Activated naive CD8-positive, alpha-beta T cell treated with anti-CD3 and anti-CD28 coated beads, Interleukin-2, amount 50 U/mL, for 24 hours (primary cell): Measurements from ENCODE around the gene ERVFRD-1.

Experiments used
- ATAC-seq: fragments of 150-1000 bp; cut with Tn5 transposase; one replicate; pipeline ENCODE4 v1.10.0; 2021
- DNase-seq: peaks from one replicate; pipeline ENCODE4 v3.0.0; 2021
- H3K27ac Mint-ChIP-seq: one replicate; pipeline ENCODE4 v1.8.0; 2021; ENCODE audit warnings: mild to moderate bottlenecking, mixed read lengths
- H3K27me3 Mint-ChIP-seq: one replicate; pipeline ENCODE4 v1.8.0; 2021; ENCODE audit warnings: mixed read lengths
- H3K36me3 Mint-ChIP-seq: one replicate; pipeline ENCODE4 v1.8.0; 2021; ENCODE audit warnings: low read depth, mixed read lengths
- H3K4me1 Mint-ChIP-seq: one replicate; pipeline ENCODE4 v1.8.0; 2021; ENCODE audit warnings: mixed read lengths
- H3K4me3 Mint-ChIP-seq: one replicate; pipeline ENCODE4 v1.8.0; 2021; ENCODE audit warnings: mild to moderate bottlenecking, moderate library complexity, mixed read lengths
- H3K9me3 Mint-ChIP-seq: one replicate; pipeline ENCODE4 v1.8.0; 2021; ENCODE audit warnings: mixed read lengths

ERVFRD-1 gene

GRCh38 chr6:11110921-11111768, at the start of gene ERVFRD-1:
TSS of gene ERVFRD-1 (minus strand) at chr6:11111725. CDS start at chr6:11105310, 6,415 bp downstream.
- H3K9me3 Mint-ChIP-seq: no peaks in the 10 kb centered on the region
- DNase-seq (no peak), ATAC-seq (peak; percentile 55)
- H3K4me3 Mint-ChIP-seq: no peak within 1 kb of the TSS
- H3K36me3 Mint-ChIP-seq: peaks cover 4% of the 10 kb centered on the region
- H3K27me3 Mint-ChIP-seq: no peaks in the 10 kb centered on the region
- peaks cover 28% of the 10 kb centered on the region for H3K4me1 Mint-ChIP-seq
- H3K27ac Mint-ChIP-seq: no peak within 1 kb of the TSS

GRCh38 chr6:11160199-11160598, 48.7 kb upstream of the ERVFRD-1 start:
- peaks cover 1% of the 10 kb centered on the region for H3K27me3 Mint-ChIP-seq

GRCh38 chr6:11155589-11155988, 44.1 kb upstream of the ERVFRD-1 start:
- DNase-seq: no peak
- H3K4me1 Mint-ChIP-seq: peaks cover 11% of the 10 kb centered on the region
- H3K4me3 Mint-ChIP-seq: no peak overlapping the region
- ATAC-seq: no peak
- H3K27ac Mint-ChIP-seq: no peak overlapping the region
- H3K36me3 Mint-ChIP-seq: no peaks in the 10 kb centered on the region
- H3K27me3 Mint-ChIP-seq: peaks cover 7% of the 10 kb centered on the region
- no peaks in the 10 kb centered on the region for H3K9me3 Mint-ChIP-seq

More at GRCh38 chr6:11160199-11160598, 48.7 kb upstream of the ERVFRD-1 start:
- Mint-ChIP-seq H3K4me1 (peaks cover 13% of the 10 kb centered on the region), H3K4me3 (no peak overlapping the region), H3K27ac (no peak overlapping the region), H3K36me3 (no peaks in the 10 kb centered on the region), H3K9me3 (no peaks in the 10 kb centered on the region)
- DNase-seq: no peak
- no peak for ATAC-seq

DNA sequence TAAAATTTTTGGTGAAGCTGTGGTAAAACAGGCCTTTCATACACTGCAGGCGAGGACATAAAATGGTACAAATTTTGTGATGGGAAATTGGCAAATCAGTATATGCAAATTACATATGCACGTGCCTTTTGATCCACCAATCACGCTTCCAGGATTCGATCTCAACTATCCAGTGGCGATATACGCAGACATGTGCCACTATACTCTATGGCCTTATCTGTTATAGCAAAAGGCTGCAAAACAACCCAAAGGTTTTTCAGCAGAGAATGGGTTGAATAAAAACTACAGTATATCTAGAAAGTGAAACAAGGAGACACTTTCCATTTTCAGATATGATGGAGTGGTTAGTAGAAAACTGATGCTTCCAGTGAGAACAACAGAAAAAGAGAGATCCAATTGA, 41.9 kb upstream of the ERVFRD-1 start:
- no peak overlapping the region for H3K27ac Mint-ChIP-seq
- no peak for ATAC-seq
- H3K27me3 Mint-ChIP-seq: peaks cover 7% of the 10 kb centered on the region

GRCh38 chr6:11152581-11152980, 41.1 kb upstream of the ERVFRD-1 start:
- DNase-seq: no peak
- ATAC-seq: no peak
- Mint-ChIP-seq H3K27ac (no peak overlapping the region), H3K27me3 (peaks cover 7% of the 10 kb centered on the region), H3K36me3 (no peaks in the 10 kb centered on the region), H3K4me1 (peaks cover 11% of the 10 kb centered on the region), H3K4me3 (no peak overlapping the region), H3K9me3 (no peaks in the 10 kb centered on the region)

More for the DNA sequence above, 41.9 kb upstream of the ERVFRD-1 start:
- DNase-seq: no peak
- peak overlapping the region; percentile 68 for H3K4me3 Mint-ChIP-seq
- peaks cover 11% of the 10 kb centered on the region for H3K4me1 Mint-ChIP-seq
- H3K36me3 Mint-ChIP-seq: no peaks in the 10 kb centered on the region
- no peaks in the 10 kb centered on the region for H3K9me3 Mint-ChIP-seq

- Mint-ChIP-seq H3K9me3 (no peaks in the 10 kb centered on the region), H3K36me3 (no peaks in the 10 kb centered on the region), H3K27me3 (peaks cover 6% of the 10 kb centered on the region), H3K4me3 (no peak overlapping the region), H3K27ac (no peak overlapping the region), H3K4me1 (peaks cover 11% of the 10 kb centered on the region)
- DNase-seq (no peak), ATAC-seq (no peak)
Measured at GRCh38 chr6:11151488-11151887, 40.0 kb upstream of the ERVFRD-1 start.

DNA sequence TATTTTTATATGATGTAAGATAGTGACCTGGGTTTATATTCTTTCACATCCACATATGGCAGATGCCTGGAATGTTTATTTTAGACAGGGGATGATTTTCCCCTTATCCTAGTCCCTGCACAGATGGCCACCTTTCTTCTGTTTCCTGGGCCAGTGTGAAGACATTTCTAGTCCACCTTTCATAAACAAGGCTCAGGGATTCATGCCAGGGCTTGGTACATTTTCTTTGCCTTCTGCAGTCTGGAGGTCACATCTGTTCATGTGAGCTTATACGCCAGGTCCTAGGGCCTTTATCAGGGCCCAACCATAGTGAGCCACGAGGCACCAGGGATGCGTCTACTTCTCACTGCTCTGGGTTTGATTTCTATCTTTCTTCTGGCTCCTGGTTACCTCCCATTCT, 38.0 kb upstream of the ERVFRD-1 start:
- DNase-seq: no peak
- no peak for ATAC-seq
- peaks cover 4% of the 10 kb centered on the region for H3K27me3 Mint-ChIP-seq
- peaks cover 14% of the 10 kb centered on the region for H3K4me1 Mint-ChIP-seq
- no peaks in the 10 kb centered on the region for H3K9me3 Mint-ChIP-seq
- no peak overlapping the region for H3K27ac Mint-ChIP-seq
- no peak overlapping the region for H3K4me3 Mint-ChIP-seq
- no peaks in the 10 kb centered on the region for H3K36me3 Mint-ChIP-seq

- no peaks in the 10 kb centered on the region for H3K27me3 Mint-ChIP-seq
- H3K4me3 Mint-ChIP-seq: no peak overlapping the region
- no peaks in the 10 kb centered on the region for H3K9me3 Mint-ChIP-seq
- no peaks in the 10 kb centered on the region for H3K36me3 Mint-ChIP-seq
- peak overlapping the region; percentile 20 for H3K27ac Mint-ChIP-seq
- DNase-seq (no peak), ATAC-seq (no peak)
- peaks cover 8% of the 10 kb centered on the region for H3K4me1 Mint-ChIP-seq
Measured at GRCh38 chr6:11146117-11146826, 34.7 kb upstream of the ERVFRD-1 start.

DNA sequence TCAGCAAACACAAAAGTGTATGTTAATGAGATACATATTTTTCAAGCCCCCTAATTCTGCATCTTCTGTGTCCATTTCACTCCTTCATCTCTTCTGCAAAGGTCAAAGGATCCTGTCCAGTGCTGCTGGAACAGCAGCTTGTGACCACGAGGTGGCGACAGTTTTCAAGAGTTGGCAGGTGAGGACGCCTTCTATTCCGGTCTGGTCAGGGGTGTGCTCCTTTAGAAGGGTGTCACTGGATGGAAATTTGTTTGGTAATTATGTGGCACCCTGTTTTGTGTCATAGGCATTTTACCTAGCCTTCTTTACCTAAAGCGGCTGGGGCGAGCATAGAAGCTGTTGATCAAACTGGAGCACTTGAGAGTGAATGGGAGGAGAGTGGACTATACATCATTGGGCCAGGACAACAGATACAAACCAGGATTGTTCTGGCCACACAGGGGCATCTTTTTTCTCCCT, 32.9 kb upstream of the ERVFRD-1 start:
- Mint-ChIP-seq H3K4me1 (peaks cover 17% of the 10 kb centered on the region), H3K36me3 (peaks cover 2% of the 10 kb centered on the region), H3K27me3 (no peaks in the 10 kb centered on the region), H3K27ac (no peak overlapping the region), H3K9me3 (no peaks in the 10 kb centered on the region), H3K4me3 (no peak overlapping the region)
- ATAC-seq (peak; percentile 89), DNase-seq (peak; percentile 81)

- Mint-ChIP-seq H3K36me3 (peaks cover 2% of the 10 kb centered on the region), H3K9me3 (no peaks in the 10 kb centered on the region), H3K4me1 (peaks cover 24% of the 10 kb centered on the region), H3K27me3 (no peaks in the 10 kb centered on the region), H3K27ac (no peak overlapping the region), H3K4me3 (no peak overlapping the region)
- ATAC-seq (no peak), DNase-seq (no peak)
Measured at GRCh38 chr6:11143394-11144371, 32.2 kb upstream of the ERVFRD-1 start.

- ATAC-seq: no peak
- Mint-ChIP-seq H3K9me3 (no peaks in the 10 kb centered on the region), H3K4me1 (peaks cover 28% of the 10 kb centered on the region), H3K4me3 (no peak overlapping the region), H3K36me3 (peaks cover 2% of the 10 kb centered on the region), H3K27ac (no peak overlapping the region), H3K27me3 (no peaks in the 10 kb centered on the region)
- no peak for DNase-seq
Measured at GRCh38 chr6:11142296-11143027, 30.9 kb upstream of the ERVFRD-1 start.

DNA sequence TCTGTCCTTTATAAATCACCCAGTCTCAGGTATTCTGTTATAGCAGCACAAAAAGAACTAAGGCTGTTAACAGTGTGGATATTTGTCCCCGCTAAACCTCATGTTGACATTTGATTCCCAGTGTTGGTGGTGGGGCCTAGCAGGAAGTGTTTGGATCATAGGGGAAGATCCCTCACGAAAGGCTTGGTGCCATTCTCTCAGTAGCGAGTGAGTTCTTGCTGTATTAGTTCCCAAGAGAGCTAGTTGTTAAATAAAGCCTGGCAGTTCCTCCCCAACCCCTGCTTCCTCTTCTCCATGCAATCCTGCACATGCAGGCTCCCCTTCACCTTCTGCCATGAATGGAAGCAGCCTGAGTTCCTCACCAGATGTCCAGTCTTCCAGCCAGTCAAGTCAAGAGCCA, 29.8 kb upstream of the ERVFRD-1 start:
- H3K4me1 Mint-ChIP-seq: peaks cover 28% of the 10 kb centered on the region
- H3K9me3 Mint-ChIP-seq: no peaks in the 10 kb centered on the region
- no peak for DNase-seq
- peaks cover 2% of the 10 kb centered on the region for H3K36me3 Mint-ChIP-seq
- ATAC-seq: no peak
- no peaks in the 10 kb centered on the region for H3K27me3 Mint-ChIP-seq
- H3K27ac Mint-ChIP-seq: no peak overlapping the region
- no peak overlapping the region for H3K4me3 Mint-ChIP-seq

DNA sequence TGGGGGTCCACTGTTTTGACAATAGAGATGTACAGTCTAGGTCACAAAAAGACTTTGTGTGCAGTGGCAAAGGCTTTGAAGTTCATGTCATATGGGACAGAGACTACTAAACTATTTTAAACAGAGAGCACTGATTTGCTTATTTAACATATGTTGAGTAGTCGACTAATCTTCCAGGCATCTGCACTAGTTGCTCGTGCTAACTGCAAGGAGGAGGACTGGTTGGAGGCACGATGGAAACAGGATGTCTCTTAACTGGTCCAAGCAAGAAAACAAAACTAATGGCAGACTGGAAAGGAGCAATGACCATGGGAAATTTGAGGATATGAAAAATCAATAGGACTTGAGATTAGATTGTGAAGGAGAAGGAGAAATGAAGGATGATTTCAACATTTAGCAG, 28.5 kb upstream of the ERVFRD-1 start:
- no peaks in the 10 kb centered on the region for H3K27me3 Mint-ChIP-seq
- peak overlapping the region; percentile 4 for H3K27ac Mint-ChIP-seq
- no peak overlapping the region for H3K4me3 Mint-ChIP-seq
- no peak for ATAC-seq
- peaks cover 28% of the 10 kb centered on the region for H3K4me1 Mint-ChIP-seq
- no peaks in the 10 kb centered on the region for H3K9me3 Mint-ChIP-seq
- DNase-seq: no peak
- H3K36me3 Mint-ChIP-seq: peaks cover 9% of the 10 kb centered on the region
